Panc1 (cell line): ENCODE results near the gene STK10. TPM values are rescaled to one million over a fixed set of nuclear protein-coding genes. Genes with fewer than 3 reads are reported as not detected.

ENCODE experiments used
- ATAC-seq: fragments of 200-7000 bp; cut with Tn5 transposase; 2 replicates; pipeline ENCODE4 v1.9.1; 2020; ENCODE audit warnings: mild to moderate bottlenecking, moderate library complexity
- BruUV-seq: library from RNA; stranded (reverse); fragments of 400-500 nt; replicated peaks from 2 replicates; lab custom pipeline; 2021; lab: Mats Ljungman, UMichigan
- CTCF ChIA-PET: fragments of 300-600 bp; sonication (Branson Sonifier 250); formaldehyde crosslinking; loops from one replicate; lab custom pipeline; 2022; ENCODE audit warnings: antibody characterized with exemption; lab: Charles Lee
- POLR2A ChIA-PET: fragments of 300-600 bp; sonication (Branson Sonifier 250); formaldehyde crosslinking; loops from one replicate; lab custom pipeline; 2022; ENCODE audit warnings: antibody characterized with exemption; lab: Charles Lee
- DNase-seq: peaks from one replicate; pipeline ENCODE4 v3.0.0-alpha.2; 2010; ENCODE audit warnings: low read depth, low spot score
- H3K27ac ChIP-seq: 2 replicates; pipeline ENCODE4 v1.5.1; 2011; ENCODE audit warnings: mild to moderate bottlenecking, low read length, inconsistent platforms
- H3K27me3 ChIP-seq: fragments of 200-500 bp; sonication (Bioruptor generic); 2 replicates; pipeline ENCODE4 v1.6.0; 2014; ENCODE audit warnings: low read length, inconsistent platforms; ENCODE audit not compliant: control insufficient read depth, insufficient read depth
- H3K36me3 ChIP-seq: fragments of 200-500 bp; sonication (Bioruptor generic); 2 replicates; pipeline ENCODE4 v1.5.1; 2014; ENCODE audit warnings: inconsistent platforms, mild to moderate bottlenecking, low read length, moderate library complexity; ENCODE audit not compliant: control insufficient read depth, insufficient read depth
- H3K4me1 ChIP-seq: 2 replicates; pipeline ENCODE4 v1.5.1; 2011; ENCODE audit warnings: inconsistent platforms, mild to moderate bottlenecking, low read length, moderate library complexity; ENCODE audit not compliant: control insufficient read depth, insufficient read depth
- H3K4me3 ChIP-seq, 2 experiments: 2 replicates each; pipeline ENCODE4 v1.5.1; 2011 to 2012; ENCODE audit warnings: low read depth in 2 of 2, low read length in 2 of 2, mild to moderate bottlenecking in 2 of 2, inconsistent platforms in 1 of 2, moderate library complexity in 1 of 2
- H3K9me3 ChIP-seq: fragments of 200-500 bp; sonication (Bioruptor generic); 2 replicates; pipeline ENCODE4 v1.5.1; 2014; ENCODE audit warnings: low read depth, mild to moderate bottlenecking, inconsistent platforms, low read length, moderate library complexity; ENCODE audit not compliant: control insufficient read depth, insufficient read depth
- CTCF ChIP-seq: fragments of 450-650 bp; IDR thresholded peaks from 2 replicates; pipeline ENCODE4 v1.5.1; 2017; ENCODE audit warnings: mild to moderate bottlenecking
- POLR2AphosphoS5 ChIP-seq: IDR thresholded peaks from 2 replicates; pipeline ENCODE4 v1.6.1; 2012; ENCODE audit warnings: mild to moderate bottlenecking, low read depth, low read length, moderate library complexity
- REST ChIP-seq, 2 experiments: IDR thresholded peaks; 2 replicates each; pipeline ENCODE4 v1.6.1; 2011 to 2012; ENCODE audit warnings: low read depth in 2 of 2, control low read depth in 1 of 2, low read length in 1 of 2, mild to moderate bottlenecking in 1 of 2, moderate library complexity in 1 of 2; ENCODE audit not compliant: insufficient read depth in 1 of 2
- SIN3A ChIP-seq: IDR thresholded peaks from 2 replicates; pipeline ENCODE4 v1.6.1; 2012; ENCODE audit warnings: low read depth, mild to moderate bottlenecking, low read length, moderate library complexity, borderline replicate concordance; ENCODE audit not compliant: insufficient read depth
- TCF7L2 ChIP-seq: IDR thresholded peaks from 2 replicates; pipeline ENCODE4 v1.6.1; 2011; ENCODE audit warnings: mild to moderate bottlenecking, low read depth, low read length, inconsistent platforms
- in situ Hi-C: cut with HindIII; loops from 2 replicates; pipeline ENCODE4 v1.10.0; 2016; ENCODE audit warnings: low sequenced_read_pairs, low pct_unique_long_range_greater_than_20kb
- intact Hi-C: fragments of 100-400 bp; cut with micrococcal nuclease; formaldehyde crosslinking; loops from one replicate; pipeline ENCODE4 v1.10.0; 2022; ENCODE audit not compliant: unreplicated experiment
- total RNA-seq: library from RNA; stranded (reverse); gene quantifications from one replicate; pipeline ENCODE4 v1.2.1, GENCODE V29; 2021; ENCODE audit not compliant: unreplicated experiment

The STK10 gene
- total RNA-seq, 1 experiment from 2014 or later: 34.9 TPM

- Histone ChIP-seq H3K4me3 (no peak overlapping the region), H3K4me1 (no peaks in the 10 kb centered on the region), H3K27ac (no peak overlapping the region), H3K36me3 (no peaks in the 10 kb centered on the region; the same call in 1 of the 2 replicates), H3K27me3 (no peaks in the 10 kb centered on the region), H3K9me3 (no peaks in the 10 kb centered on the region)
- intact Hi-C loops (no loop called here), in situ Hi-C loops (no loop called here)
- CTCF ChIA-PET: no interaction called here
- POLR2A ChIA-PET: no interaction called here
- no TSS peak for BruUV-seq
- DNase-seq: no peak
- TF ChIP-seq TCF7L2 (no peak), REST (IDR thresholded peaks at IDR 0.05; ENCODE audit: insufficient read depth in 1 of 2, low read depth in 2 of 2, low read length in 1 of 2) (no peak), POLR2AphosphoS5 (no peak), SIN3A (no peak), CTCF (no peak)
- ATAC-seq: no peak
Measured at GRCh38 chr5:172075656-172076055, 112.4 kb downstream of the STK10 start.

GRCh38 chr5:172074896-172075295 lies 113.1 kb downstream of the STK10 start:
- Histone ChIP-seq H3K4me1 (no peaks in the 10 kb centered on the region), H3K36me3 (no peaks in the 10 kb centered on the region; the same call in 1 of the 2 replicates), H3K27ac (no peak overlapping the region), H3K27me3 (no peaks in the 10 kb centered on the region), H3K9me3 (no peaks in the 10 kb centered on the region), H3K4me3 (no peak overlapping the region)
- ChIA-PET POLR2A (no interaction called here), CTCF (no interaction called here)
- ATAC-seq (no peak), DNase-seq (no peak)
- intact Hi-C loops: no loop called here
- TF ChIP-seq POLR2AphosphoS5: no peak
- no peak for TF ChIP-seq SIN3A
- no peak for TF ChIP-seq REST (IDR thresholded peaks at IDR 0.05; ENCODE audit: insufficient read depth in 1 of 2, low read depth in 2 of 2, low read length in 1 of 2)
- TF ChIP-seq TCF7L2: no peak
- TF ChIP-seq CTCF: no peak
- no TSS peak for BruUV-seq
- in situ Hi-C loops: no loop called here
